Measurements from ENCODE around the gene THEMIS. TPM values are rescaled to one million over a fixed set of nuclear protein-coding genes. Genes with fewer than 3 reads are reported as not detected.

THEMIS gene
- total and polyA plus RNA-seq, 2 experiments from 2014 or later, result 0.05 to 0.11 TPM

DNA sequence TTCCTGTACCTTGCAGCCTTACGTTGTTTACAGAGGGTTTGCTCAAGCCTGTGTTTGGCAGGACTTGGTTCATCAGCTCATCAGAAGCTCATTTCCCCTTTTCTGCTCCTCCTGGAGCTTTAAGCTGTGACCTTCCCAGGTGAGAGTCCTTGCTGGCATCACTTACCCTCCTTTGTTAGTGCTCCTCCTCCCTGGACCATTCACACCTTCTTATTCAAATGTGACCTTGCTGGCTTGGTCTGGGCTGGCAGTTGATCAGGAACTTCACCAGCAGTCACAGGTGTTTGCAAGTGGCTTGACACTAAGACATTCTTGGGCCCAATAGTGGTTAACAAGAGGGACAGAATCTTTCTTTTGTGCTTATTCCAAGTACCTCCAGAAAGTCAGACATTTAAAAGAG lies 175.0 kb downstream of the THEMIS start:
- no peaks in the 10 kb centered on the region for H3F3A ChIP-seq (ENCODE audit: insufficient read depth)
- H4K20me1 ChIP-seq (ENCODE audit: insufficient read depth), result no peaks in the 10 kb centered on the region
- no peak overlapping the region for H3K4me2 ChIP-seq (ENCODE audit: unreplicated experiment)
- H3K27me3 ChIP-seq (replicated peaks; ENCODE audit: insufficient read depth), result peaks cover 3% of the 10 kb centered on the region; the same call in 1 of the 2 replicates
- no peak overlapping the region for H3K9ac ChIP-seq
- no peaks in the 10 kb centered on the region for H3K9me3 ChIP-seq (ENCODE audit: low read depth)
- 0 to 9% methylated on average over 1 of the region's 1 CpG for WGBS, 2 experiments (ENCODE audit: low coverage in 1 of 2, low lambda C conversion rate in 2 of 2, missing lambda C conversion rate in 2 of 2)
- in situ Hi-C loops (cut with MboI), result loop anchor here (25.0 kb wide), 2 partner anchors 786 to 1011 kb away; partner anchors contain the start of gene PTPRK
- no peaks in the 10 kb centered on the region for H3K79me2 ChIP-seq (ENCODE audit: insufficient read depth)
- no peak for TF ChIP-seq EZH2phosphoT487 (IDR thresholded peaks at IDR 0.05; ENCODE audit: insufficient read depth, low read depth)
- no peak for TF ChIP-seq EZH2 (IDR thresholded peaks at IDR 0.05; ENCODE audit: insufficient read depth, poor library complexity, severe bottlenecking)
- H3K9me2 ChIP-seq (ENCODE audit: insufficient read depth), result no peaks in the 10 kb centered on the region
- H3K27ac ChIP-seq, result no peak overlapping the region
- no peaks in the 10 kb centered on the region for H3K36me3 ChIP-seq (ENCODE audit: low read depth)
- no peaks in the 10 kb centered on the region for H3K4me1 ChIP-seq (ENCODE audit: insufficient read depth)
- no peak overlapping the region for H2AFZ ChIP-seq
- H3K4me3 ChIP-seq, result no peak overlapping the region
- no peak for DNase-seq

DNA sequence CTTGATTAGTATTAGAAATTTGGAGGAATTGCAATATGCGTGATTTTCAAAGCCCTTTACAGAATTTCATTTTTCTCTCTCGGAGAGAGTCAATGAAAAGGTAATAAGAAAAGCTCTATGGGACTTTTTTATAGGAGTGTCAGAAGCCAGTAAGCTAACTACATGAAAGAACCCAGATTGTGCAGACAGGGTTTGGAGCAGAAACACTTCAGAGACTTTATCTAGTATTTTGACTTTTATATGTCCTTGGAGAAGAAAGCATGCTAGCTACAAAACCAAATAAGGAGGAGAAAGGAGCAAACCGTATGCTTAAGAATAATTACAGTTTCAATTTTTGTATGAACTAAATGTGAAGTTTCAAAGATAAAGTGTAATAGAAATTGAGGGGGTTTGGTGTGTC lies 182.2 kb downstream of the THEMIS start:
- no peaks in the 10 kb centered on the region for H3K79me2 ChIP-seq (ENCODE audit: insufficient read depth)
- in situ Hi-C loops (cut with MboI), result no loop called here
- no peaks in the 10 kb centered on the region for H3K9me2 ChIP-seq (ENCODE audit: insufficient read depth)
- H3K9ac ChIP-seq, result no peak overlapping the region
- TF ChIP-seq EZH2 (IDR thresholded peaks at IDR 0.05; ENCODE audit: insufficient read depth, poor library complexity, severe bottlenecking) (no peak), EZH2phosphoT487 (IDR thresholded peaks at IDR 0.05; ENCODE audit: insufficient read depth, low read depth) (no peak)
- no peak for DNase-seq
- peaks cover 5% of the 10 kb centered on the region; the same call in 1 of the 2 replicates for H3K27me3 ChIP-seq (replicated peaks; ENCODE audit: insufficient read depth)
- no peak overlapping the region for H3K27ac ChIP-seq
- H3K4me3 ChIP-seq, result no peak overlapping the region
- no peaks in the 10 kb centered on the region for H3F3A ChIP-seq (ENCODE audit: insufficient read depth)
- H3K4me1 ChIP-seq (ENCODE audit: insufficient read depth), result no peaks in the 10 kb centered on the region
- H3K4me2 ChIP-seq (ENCODE audit: unreplicated experiment), result no peak overlapping the region
- no peaks in the 10 kb centered on the region for H4K20me1 ChIP-seq (ENCODE audit: insufficient read depth)
- H2AFZ ChIP-seq, result no peak overlapping the region
- 58 to 59% methylated on average over 3 of the region's 3 CpGs for WGBS, 2 experiments (ENCODE audit: low coverage in 1 of 2, low lambda C conversion rate in 2 of 2, missing lambda C conversion rate in 2 of 2)
- H3K36me3 ChIP-seq (ENCODE audit: low read depth), result no peaks in the 10 kb centered on the region
- H3K9me3 ChIP-seq (ENCODE audit: low read depth), result no peaks in the 10 kb centered on the region

GRCh38 chr6:127717384-127717783 lies 183.5 kb downstream of the THEMIS start:
- no peak overlapping the region for H2AFZ ChIP-seq
- in situ Hi-C loops (cut with MboI), result no loop called here
- H3K4me3 ChIP-seq, result no peak overlapping the region
- H3K9me3 ChIP-seq (ENCODE audit: low read depth), result no peaks in the 10 kb centered on the region
- H3F3A ChIP-seq (ENCODE audit: insufficient read depth), result no peaks in the 10 kb centered on the region
- TF ChIP-seq EZH2phosphoT487 (IDR thresholded peaks at IDR 0.05; ENCODE audit: insufficient read depth, low read depth), result no peak
- TF ChIP-seq EZH2 (IDR thresholded peaks at IDR 0.05; ENCODE audit: insufficient read depth, poor library complexity, severe bottlenecking), result no peak
- no peak for DNase-seq
- H3K9ac ChIP-seq, result no peak overlapping the region
- H3K9me2 ChIP-seq (ENCODE audit: insufficient read depth), result no peaks in the 10 kb centered on the region
- 60 to 71% methylated on average over 2 of the region's 2 CpGs for WGBS, 2 experiments (ENCODE audit: low coverage in 1 of 2, low lambda C conversion rate in 2 of 2, missing lambda C conversion rate in 2 of 2)
- H3K79me2 ChIP-seq (ENCODE audit: insufficient read depth), result no peaks in the 10 kb centered on the region
- H3K27me3 ChIP-seq (replicated peaks; ENCODE audit: insufficient read depth), result peaks cover 5% of the 10 kb centered on the region
- no peaks in the 10 kb centered on the region for H3K4me1 ChIP-seq (ENCODE audit: insufficient read depth)
- no peaks in the 10 kb centered on the region for H4K20me1 ChIP-seq (ENCODE audit: insufficient read depth)
- no peaks in the 10 kb centered on the region for H3K36me3 ChIP-seq (ENCODE audit: low read depth)
- H3K27ac ChIP-seq, result no peak overlapping the region
- H3K4me2 ChIP-seq (ENCODE audit: unreplicated experiment), result no peak overlapping the region

GRCh38 chr6:127716465-127716864 lies 184.4 kb downstream of the THEMIS start:
- H2AFZ ChIP-seq, result no peak overlapping the region
- no peaks in the 10 kb centered on the region for H3F3A ChIP-seq (ENCODE audit: insufficient read depth)
- H4K20me1 ChIP-seq (ENCODE audit: insufficient read depth), result no peaks in the 10 kb centered on the region
- no peak overlapping the region for H3K4me2 ChIP-seq (ENCODE audit: unreplicated experiment)
- no peak overlapping the region for H3K27ac ChIP-seq
- no peak overlapping the region for H3K4me3 ChIP-seq
- no peaks in the 10 kb centered on the region for H3K9me3 ChIP-seq (ENCODE audit: low read depth)
- peak; percentile 4 for DNase-seq
- H3K27me3 ChIP-seq (replicated peaks; ENCODE audit: insufficient read depth), result peaks cover 9% of the 10 kb centered on the region
- H3K9ac ChIP-seq, result no peak overlapping the region
- H3K9me2 ChIP-seq (ENCODE audit: insufficient read depth), result no peaks in the 10 kb centered on the region
- H3K79me2 ChIP-seq (ENCODE audit: insufficient read depth), result no peaks in the 10 kb centered on the region
- TF ChIP-seq EZH2 (IDR thresholded peaks at IDR 0.05; ENCODE audit: insufficient read depth, poor library complexity, severe bottlenecking), result no peak
- TF ChIP-seq EZH2phosphoT487 (IDR thresholded peaks at IDR 0.05; ENCODE audit: insufficient read depth, low read depth), result no peak
- in situ Hi-C loops (cut with MboI), result no loop called here
- H3K4me1 ChIP-seq (ENCODE audit: insufficient read depth), result no peaks in the 10 kb centered on the region
- H3K36me3 ChIP-seq (ENCODE audit: low read depth), result no peaks in the 10 kb centered on the region
- 42 to 63% methylated on average over 2 of the region's 2 CpGs for WGBS, 2 experiments (ENCODE audit: low coverage in 1 of 2, low lambda C conversion rate in 2 of 2, missing lambda C conversion rate in 2 of 2)

DNA sequence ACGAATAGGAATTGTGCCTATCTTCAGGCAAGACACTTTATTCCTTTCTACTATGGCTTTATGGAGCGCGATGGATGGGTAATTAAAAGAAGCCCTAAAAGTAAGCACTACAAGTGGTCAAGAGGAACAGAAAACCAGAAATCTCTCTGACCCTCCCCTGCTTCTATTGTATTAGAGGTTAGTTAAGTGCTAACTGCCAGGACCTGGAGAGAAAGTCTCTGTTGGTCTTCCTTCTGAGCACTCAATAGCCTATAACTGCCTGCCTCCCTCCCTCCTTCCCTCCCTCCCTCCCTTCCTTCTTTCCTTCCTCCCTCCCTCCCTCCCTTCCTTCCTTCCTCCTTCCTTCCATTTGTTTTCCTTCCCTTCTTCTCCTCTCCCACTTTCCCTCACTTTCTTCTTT lies 190.2 kb downstream of the THEMIS start:
- in situ Hi-C loops (cut with MboI), result no loop called here

More for the DNA sequence above, 190.2 kb downstream of the THEMIS start:
- H2AFZ ChIP-seq, result no peak overlapping the region
- no peak overlapping the region for H3K4me3 ChIP-seq
- H4K20me1 ChIP-seq (ENCODE audit: insufficient read depth), result no peaks in the 10 kb centered on the region
- WGBS, 2 experiments (ENCODE audit: low coverage in 1 of 2, low lambda C conversion rate in 2 of 2, missing lambda C conversion rate in 2 of 2), result 73 to 88% methylated on average over 3 of the region's 3 CpGs
- no peak overlapping the region for H3K27ac ChIP-seq
- H3K79me2 ChIP-seq (ENCODE audit: insufficient read depth), result no peaks in the 10 kb centered on the region
- no peaks in the 10 kb centered on the region for H3K4me1 ChIP-seq (ENCODE audit: insufficient read depth)
- no peaks in the 10 kb centered on the region for H3K36me3 ChIP-seq (ENCODE audit: low read depth)
- H3F3A ChIP-seq (ENCODE audit: insufficient read depth), result no peaks in the 10 kb centered on the region
- no peaks in the 10 kb centered on the region for H3K9me2 ChIP-seq (ENCODE audit: insufficient read depth)
- no peak overlapping the region for H3K9ac ChIP-seq
- H3K27me3 ChIP-seq (replicated peaks; ENCODE audit: insufficient read depth), result peaks cover 7% of the 10 kb centered on the region
- no peak overlapping the region for H3K4me2 ChIP-seq (ENCODE audit: unreplicated experiment)
- DNase-seq, result no peak
- H3K9me3 ChIP-seq (ENCODE audit: low read depth), result no peaks in the 10 kb centered on the region
- TF ChIP-seq EZH2phosphoT487 (IDR thresholded peaks at IDR 0.05; ENCODE audit: insufficient read depth, low read depth) (no peak), EZH2 (IDR thresholded peaks at IDR 0.05; ENCODE audit: insufficient read depth, poor library complexity, severe bottlenecking) (no peak)

Data from GM23248 (cell line).